ENCODE measurements around the gene RAB30.

DNA sequence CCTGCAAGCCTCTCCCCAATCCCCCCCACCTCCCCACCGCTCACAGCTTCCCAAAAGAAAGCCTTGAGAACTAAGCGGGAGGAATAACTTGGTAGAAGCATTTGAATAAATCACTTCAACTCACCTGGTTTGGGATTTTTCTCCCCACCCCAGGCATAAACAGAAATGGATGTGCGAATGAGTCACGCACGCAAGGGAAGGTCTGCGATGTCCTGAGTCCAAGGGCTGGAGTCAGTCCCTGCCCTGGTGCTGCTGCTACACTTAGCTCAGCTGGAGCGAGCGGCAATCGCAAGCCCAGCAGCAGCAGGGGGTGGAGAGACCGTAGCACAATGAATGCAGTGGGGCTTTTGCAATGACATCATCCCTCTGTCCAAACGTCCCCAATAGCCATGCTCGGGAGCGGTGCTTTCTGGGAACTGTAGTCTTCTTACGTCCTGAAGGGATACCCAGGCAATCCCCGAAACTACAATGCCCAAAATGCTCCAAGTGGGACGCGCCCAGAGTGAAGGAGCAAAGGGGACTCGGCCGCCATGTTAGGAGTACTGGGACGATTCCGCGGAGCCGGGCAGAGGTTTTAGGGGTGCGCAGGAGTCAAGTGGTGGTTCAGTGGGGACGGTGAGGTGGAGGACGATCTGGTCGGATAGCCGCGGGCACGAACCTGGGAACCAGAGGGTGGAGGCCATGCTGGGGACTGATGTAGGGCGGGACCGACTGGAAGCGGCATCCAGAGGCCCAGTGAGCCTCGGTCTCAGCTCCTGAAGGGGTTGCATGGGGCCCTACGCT, at the start of gene RAB30:
- TF ChIP-seq, protein P1, sequence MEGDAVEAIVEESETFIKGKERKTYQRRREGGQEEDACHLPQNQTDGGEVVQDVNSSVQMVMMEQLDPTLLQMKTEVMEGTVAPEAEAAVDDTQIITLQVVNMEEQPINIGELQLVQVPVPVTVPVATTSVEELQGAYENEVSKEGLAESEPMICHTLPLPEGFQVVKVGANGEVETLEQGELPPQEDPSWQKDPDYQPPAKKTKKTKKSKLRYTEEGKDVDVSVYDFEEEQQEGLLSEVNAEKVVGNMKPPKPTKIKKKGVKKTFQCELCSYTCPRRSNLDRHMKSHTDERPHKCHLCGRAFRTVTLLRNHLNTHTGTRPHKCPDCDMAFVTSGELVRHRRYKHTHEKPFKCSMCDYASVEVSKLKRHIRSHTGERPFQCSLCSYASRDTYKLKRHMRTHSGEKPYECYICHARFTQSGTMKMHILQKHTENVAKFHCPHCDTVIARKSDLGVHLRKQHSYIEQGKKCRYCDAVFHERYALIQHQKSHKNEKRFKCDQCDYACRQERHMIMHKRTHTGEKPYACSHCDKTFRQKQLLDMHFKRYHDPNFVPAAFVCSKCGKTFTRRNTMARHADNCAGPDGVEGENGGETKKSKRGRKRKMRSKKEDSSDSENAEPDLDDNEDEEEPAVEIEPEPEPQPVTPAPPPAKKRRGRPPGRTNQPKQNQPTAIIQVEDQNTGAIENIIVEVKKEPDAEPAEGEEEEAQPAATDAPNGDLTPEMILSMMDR (IDR thresholded peaks at IDR 0.05): no peak
- peak; percentile 76 to 84 for TF ChIP-seq POLR2A (IDR thresholded peaks at IDR 0.05)
